Liver (tissue), 9 donors: Measurements from ENCODE around the gene WDR27. TPM values are rescaled to one million over a fixed set of nuclear protein-coding genes. Genes with fewer than 3 reads are reported as not detected.

Experiments
- DNase-seq: peaks from one replicate; pipeline ENCODE4 v3.0.0-alpha.2; 2017; ENCODE audit warnings: low spot score
- H3K27ac ChIP-seq, 2 donors: one replicate each; pipeline ENCODE4 v1.7.0; 2013; ENCODE audit warnings: inconsistent platforms in 2 of 2, low read length in 2 of 2, control low read depth in 1 of 2, low read depth in 1 of 2, mild to moderate bottlenecking in 1 of 2
- H3K27me3 ChIP-seq, 4 donors: one replicate each; pipeline versions ENCODE4 v1.6.1 to v1.7.0; 2013; ENCODE audit warnings: low read length in 3 of 4, inconsistent platforms in 1 of 4, mild to moderate bottlenecking in 1 of 4, moderate library complexity in 1 of 4; ENCODE audit not compliant: control insufficient read depth in 4 of 4, insufficient read depth in 4 of 4
- H3K36me3 ChIP-seq, 4 donors: one replicate each; pipeline versions ENCODE4 v1.6.1 to v1.7.0; 2013; ENCODE audit warnings: low read length in 3 of 4, mild to moderate bottlenecking in 3 of 4, low read depth in 1 of 4, moderate library complexity in 1 of 4; ENCODE audit not compliant: control insufficient read depth in 4 of 4, insufficient read depth in 3 of 4
- H3K4me1 ChIP-seq, 4 donors: one replicate each; pipeline versions ENCODE4 v1.6.1 to v1.7.0; 2013; ENCODE audit warnings: low read length in 3 of 4, mild to moderate bottlenecking in 3 of 4, moderate library complexity in 1 of 4; ENCODE audit not compliant: control insufficient read depth in 4 of 4, insufficient read depth in 4 of 4
- H3K4me3 ChIP-seq, 3 donors: one replicate each; pipeline versions ENCODE4 v1.6.1 to v1.7.0; 2013; ENCODE audit warnings: low read length in 3 of 3, control low read depth in 1 of 3, low read depth in 1 of 3, mild to moderate bottlenecking in 1 of 3
- H3K9ac ChIP-seq, 2 donors: one replicate each; pipeline ENCODE4 v1.7.0; 2013; ENCODE audit warnings: low read length in 2 of 2, mild to moderate bottlenecking in 2 of 2, moderate library complexity in 2 of 2, control low read depth in 1 of 2, low read depth in 1 of 2
- H3K9me3 ChIP-seq, 4 donors: one replicate each; pipeline versions ENCODE4 v1.6.1 to v1.7.0; 2013; ENCODE audit warnings: low read length in 3 of 4; ENCODE audit not compliant: control insufficient read depth in 4 of 4
- EGR1 ChIP-seq, 2 donors: IDR thresholded peaks; 2 replicates each; pipeline ENCODE4 v1.6.1; 2016 to 2018; ENCODE audit warnings: antibody characterized with exemption in 2 of 2, low read depth in 2 of 2
- FOXA1 ChIP-seq: IDR thresholded peaks from 2 replicates; pipeline ENCODE4 v1.6.1; 2016; ENCODE audit warnings: antibody characterized with exemption
- FOXA2 ChIP-seq: IDR thresholded peaks from 2 replicates; pipeline ENCODE4 v1.6.1; 2016; ENCODE audit warnings: antibody characterized with exemption
- GABPA ChIP-seq, 2 donors: IDR thresholded peaks in 1 of 2; conservative IDR thresholded peaks in 1 of 2; 2 replicates each; pipeline ENCODE4 v1.6.1; 2016; ENCODE audit warnings: antibody characterized with exemption in 2 of 2, mild to moderate bottlenecking in 1 of 2, moderate library complexity in 1 of 2
- HNF4A ChIP-seq, 2 donors: conservative IDR thresholded peaks; 2 replicates each; pipeline ENCODE4 v1.6.1; 2016; ENCODE audit warnings: antibody characterized with exemption in 2 of 2, mild to moderate bottlenecking in 2 of 2
- HNF4G ChIP-seq: IDR thresholded peaks from 2 replicates; pipeline ENCODE4 v1.6.1; 2016; ENCODE audit warnings: antibody characterized with exemption
- JUND ChIP-seq, 2 donors: IDR thresholded peaks; 2 replicates each; pipeline ENCODE4 v1.6.1; 2016; ENCODE audit warnings: antibody characterized with exemption in 2 of 2
- NR2F2 ChIP-seq: IDR thresholded peaks from 2 replicates; pipeline ENCODE4 v1.6.1; 2016; ENCODE audit warnings: antibody characterized with exemption
- RAD21 ChIP-seq, 2 donors: IDR thresholded peaks; 2 replicates each; pipeline ENCODE4 v1.6.1; 2016; ENCODE audit warnings: antibody characterized with exemption in 2 of 2, mild to moderate bottlenecking in 2 of 2
- REST ChIP-seq: IDR thresholded peaks from 2 replicates; pipeline ENCODE4 v1.6.1; 2016; ENCODE audit warnings: antibody characterized with exemption, mild to moderate bottlenecking
- RXRA ChIP-seq, 2 donors: IDR thresholded peaks; 2 replicates each; pipeline ENCODE4 v1.6.1; 2017 to 2018; ENCODE audit warnings: antibody characterized with exemption in 2 of 2, mild to moderate bottlenecking in 1 of 2
- SP1 ChIP-seq: IDR thresholded peaks from 2 replicates; pipeline ENCODE4 v1.6.1; 2018; ENCODE audit warnings: antibody characterized with exemption, mild to moderate bottlenecking
- TAF1 ChIP-seq: conservative IDR thresholded peaks from 2 replicates; pipeline ENCODE4 v1.6.1; 2016; ENCODE audit warnings: antibody characterized with exemption, mild to moderate bottlenecking
- YY1 ChIP-seq: IDR thresholded peaks from 2 replicates; pipeline ENCODE4 v1.6.1; 2016; ENCODE audit warnings: antibody characterized with exemption, mild to moderate bottlenecking
- ZBTB33 ChIP-seq: IDR thresholded peaks from 2 replicates; pipeline ENCODE4 v1.6.1; 2016; ENCODE audit warnings: antibody characterized with exemption
- WGBS: extraction: QIAGEN DNeasy Blood & Tissue Kit; methylation state at CpG from one replicate; pipeline ENCODE4 v1.1.7; 2013; 5-methylcytosine and 5-hydroxymethylcytosine counted together
- polyA plus RNA-seq, 2 donors: library from polyadenylated mRNA; stranded (reverse) in 1 of 2; unstranded in 1 of 2; fragments of 200-250 nt in 1 of 2; fragments of >200 nt in 1 of 2; fragmentation: Nextera tagmentation in 1 of 2; extraction: Ambion mirVana in 1 of 2; gene quantifications; one replicate each; pipeline versions ENCODE4 v1.2.1 to v1.2.3, GENCODE V29; 2013 to 2015
- total RNA-seq, 2 donors: library from RNA; depleted of rRNA; stranded (reverse); fragments of >200 nt; gene quantifications; one replicate each; pipeline ENCODE4 v1.2.3, GENCODE V29; 2014
- TF ChIP-seq, protein P1 (sequence below): IDR thresholded peaks from 2 replicates; pipeline ENCODE4 v1.6.1; 2016; ENCODE audit warnings: antibody characterized with exemption
- TF ChIP-seq, protein P2 (sequence below): IDR thresholded peaks from 2 replicates; pipeline ENCODE4 v1.6.1; 2016; ENCODE audit warnings: antibody characterized with exemption
- TF ChIP-seq, protein P3 (sequence below): fragments of 150-350 bp; IDR thresholded peaks from 2 replicates; pipeline ENCODE4 v1.5.1; 2017; ENCODE audit warnings: improper control_type of control experiment, low read depth, low read length; ENCODE audit not compliant: missing input control
- donor health status: healthy.
- donor health status: healthy.
- donor health status: healthy.
- donor health status: healthy.
- donor health status: healthy.

The WDR27 gene
- total and polyA plus RNA-seq, 4 donors: 3.7 to 20.1 (median 7.7) TPM

GRCh38 chr6:169667716-169668115 is 34.1 kb downstream of the WDR27 start:
- no peak overlapping the region for H3K9ac ChIP-seq
- H3K4me3 ChIP-seq: no peak overlapping the region
- no peaks in the 10 kb centered on the region for H3K4me1 ChIP-seq
- TF ChIP-seq HNF4G (no peak), NR2F2 (no peak), EGR1 (IDR thresholded peaks at IDR 0.05; ENCODE audit: low read depth in 2 of 2) (no peak), SP1 (no peak), FOXA2 (no peak), RAD21 (IDR thresholded peaks at IDR 0.05) (no peak), RXRA (IDR thresholded peaks at IDR 0.05) (no peak), REST (no peak), FOXA1 (no peak), ZBTB33 (no peak), JUND (IDR thresholded peaks at IDR 0.05) (no peak), TAF1 (no peak), GABPA (IDR thresholded peaks at IDR 0.05 in 1 of 2, conservative IDR thresholded peaks at IDR 0.05 in 1 of 2) (no peak), HNF4A (conservative IDR thresholded peaks at IDR 0.05) (no peak), YY1 (no peak)
- TF ChIP-seq, protein P1, sequence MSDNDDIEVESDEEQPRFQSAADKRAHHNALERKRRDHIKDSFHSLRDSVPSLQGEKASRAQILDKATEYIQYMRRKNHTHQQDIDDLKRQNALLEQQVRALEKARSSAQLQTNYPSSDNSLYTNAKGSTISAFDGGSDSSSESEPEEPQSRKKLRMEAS: no peak
- TF ChIP-seq, protein P2, sequence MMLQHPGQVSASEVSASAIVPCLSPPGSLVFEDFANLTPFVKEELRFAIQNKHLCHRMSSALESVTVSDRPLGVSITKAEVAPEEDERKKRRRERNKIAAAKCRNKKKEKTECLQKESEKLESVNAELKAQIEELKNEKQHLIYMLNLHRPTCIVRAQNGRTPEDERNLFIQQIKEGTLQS: no peak
- TF ChIP-seq, protein P3, sequence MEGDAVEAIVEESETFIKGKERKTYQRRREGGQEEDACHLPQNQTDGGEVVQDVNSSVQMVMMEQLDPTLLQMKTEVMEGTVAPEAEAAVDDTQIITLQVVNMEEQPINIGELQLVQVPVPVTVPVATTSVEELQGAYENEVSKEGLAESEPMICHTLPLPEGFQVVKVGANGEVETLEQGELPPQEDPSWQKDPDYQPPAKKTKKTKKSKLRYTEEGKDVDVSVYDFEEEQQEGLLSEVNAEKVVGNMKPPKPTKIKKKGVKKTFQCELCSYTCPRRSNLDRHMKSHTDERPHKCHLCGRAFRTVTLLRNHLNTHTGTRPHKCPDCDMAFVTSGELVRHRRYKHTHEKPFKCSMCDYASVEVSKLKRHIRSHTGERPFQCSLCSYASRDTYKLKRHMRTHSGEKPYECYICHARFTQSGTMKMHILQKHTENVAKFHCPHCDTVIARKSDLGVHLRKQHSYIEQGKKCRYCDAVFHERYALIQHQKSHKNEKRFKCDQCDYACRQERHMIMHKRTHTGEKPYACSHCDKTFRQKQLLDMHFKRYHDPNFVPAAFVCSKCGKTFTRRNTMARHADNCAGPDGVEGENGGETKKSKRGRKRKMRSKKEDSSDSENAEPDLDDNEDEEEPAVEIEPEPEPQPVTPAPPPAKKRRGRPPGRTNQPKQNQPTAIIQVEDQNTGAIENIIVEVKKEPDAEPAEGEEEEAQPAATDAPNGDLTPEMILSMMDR: no peak
- no peak overlapping the region for H3K27ac ChIP-seq
- peaks cover 4 to 56% (median 23%) of the 10 kb centered on the region in 4 donors for H3K36me3 ChIP-seq
- no peak for DNase-seq
- H3K27me3 ChIP-seq: no peaks in the 10 kb centered on the region
- 98% methylated on average over 27 of the region's 27 CpGs for WGBS
- H3K9me3 ChIP-seq: no peaks in the 10 kb centered on the region
